ENCODE data around the gene SEPTIN11. TPM values are rescaled to one million over a fixed set of nuclear protein-coding genes. Genes with fewer than 3 reads are reported as not detected.

Gene SEPTIN11
- total and polyA plus RNA-seq, 9 of the 15 experiments (the other 6 are each of a cell fraction or from before 2014, with no cell fraction given), result 25.7 to 142 (median 84.3) TPM

DNA sequence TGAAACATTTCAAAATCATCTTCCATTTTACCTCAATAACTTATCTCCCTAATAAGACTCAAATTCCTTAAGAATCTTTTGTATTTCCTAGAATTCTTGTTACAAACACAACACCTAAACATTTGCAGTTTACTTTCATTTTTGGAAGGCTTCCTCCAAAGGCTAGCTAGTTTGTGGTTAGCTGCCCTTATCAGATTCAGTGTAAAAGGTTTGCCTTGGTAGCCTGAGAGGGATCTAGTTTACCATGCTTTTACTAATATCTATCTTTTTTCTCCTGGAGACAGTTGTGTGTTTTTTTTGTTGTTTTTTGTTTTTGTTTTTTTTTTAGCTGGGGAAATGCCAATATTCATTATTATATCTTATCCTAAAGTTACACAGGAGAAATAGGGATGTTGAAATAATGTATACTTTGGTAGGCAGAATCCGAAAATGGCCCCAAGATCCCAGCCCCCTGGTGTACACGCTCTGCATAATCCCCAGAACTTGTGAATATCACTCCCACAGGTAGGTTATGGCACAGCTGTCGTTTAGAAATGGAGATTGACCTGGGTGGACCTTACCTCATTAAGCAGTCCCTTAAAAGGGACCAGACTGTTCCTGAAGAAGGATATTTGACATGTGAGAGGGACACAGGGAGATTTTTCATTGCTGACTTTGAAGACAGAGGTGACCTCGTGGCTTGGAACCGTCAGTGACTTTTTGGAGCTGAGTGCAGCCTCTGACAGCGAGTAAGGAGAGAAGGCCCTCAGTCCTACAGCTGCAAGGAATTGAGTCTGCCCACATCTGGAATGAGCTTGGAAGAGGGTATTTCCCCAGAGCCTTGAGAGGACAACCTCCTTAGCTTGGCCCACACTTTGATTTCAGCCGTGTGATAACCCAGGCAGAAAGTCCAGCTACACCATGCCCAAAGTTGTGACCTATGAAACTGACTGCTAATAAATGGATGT lies 33.4 kb downstream of the SEPTIN11 start (continued):
- TF ChIP-seq MAX (CRISPR knock-in tag; IDR thresholded peaks at IDR 0.05), result no peak
- peak; percentile 69 for TF ChIP-seq SMARCA4 (IDR thresholded peaks at IDR 0.05)
- no peak for TF ChIP-seq SETDB1 (IDR thresholded peaks at IDR 0.05; ENCODE audit: low read length)
- TF ChIP-seq SMARCE1 (IDR thresholded peaks at IDR 0.05), result peak; percentile 80
- TF ChIP-seq GMEB1 (CRISPR knock-in tag; IDR thresholded peaks at IDR 0.05), result no peak
- TF ChIP-seq ZNF586 (CRISPR knock-in tag; conservative IDR thresholded peaks at IDR 0.05), result no peak
- TF ChIP-seq HDAC2 (IDR thresholded peaks at IDR 0.05), result 0 out of 2 replicates have a peak, but pooled peaks have one; percentile 45
- no peak for TF ChIP-seq ZNF146 (CRISPR knock-in tag; IDR thresholded peaks at IDR 0.05; ENCODE audit: unreplicated experiment)
- peak in 1 of 2 experiments; percentile 37; a peak in 1 of 4 replicates for TF ChIP-seq TRIM24 (IDR thresholded peaks at IDR 0.05)
- no peak for TF ChIP-seq ZNF75A (CRISPR knock-in tag; IDR thresholded peaks at IDR 0.05)
- no peak for TF ChIP-seq NFE2 (IDR thresholded peaks at IDR 0.05; ENCODE audit: low read depth)
- TF ChIP-seq TRIM28 (IDR thresholded peaks at IDR 0.05), result no peak; the same call in 1 of the 2 replicates
- no peak for TF ChIP-seq XRCC3 (IDR thresholded peaks at IDR 0.05)
- TF ChIP-seq BRF1 (IDR thresholded peaks at IDR 0.05; ENCODE audit: borderline replicate concordance, extremely low read depth, insufficient read length), result no peak
- TF ChIP-seq NR2C2 (CRISPR knock-in tag; IDR thresholded peaks at IDR 0.05), result no peak
- no peak for TF ChIP-seq NR2C2 (tag; IDR thresholded peaks at IDR 0.05)
- no peak for TF ChIP-seq ZNF24 (IDR thresholded peaks at IDR 0.05)
- no peak for TF ChIP-seq TAF1 (IDR thresholded peaks at IDR 0.05; ENCODE audit: control insufficient read depth, extremely low read depth, insufficient read depth, low read length, severe bottlenecking)
- TF ChIP-seq SIRT6 (IDR thresholded peaks at IDR 0.05; ENCODE audit: low read depth, low read length), result no peak
- TF ChIP-seq MTA1 (IDR thresholded peaks at IDR 0.05; ENCODE audit: borderline replicate concordance), result peak; percentile 76; the same call in 1 of the 2 replicates
- TF ChIP-seq, protein P1, sequence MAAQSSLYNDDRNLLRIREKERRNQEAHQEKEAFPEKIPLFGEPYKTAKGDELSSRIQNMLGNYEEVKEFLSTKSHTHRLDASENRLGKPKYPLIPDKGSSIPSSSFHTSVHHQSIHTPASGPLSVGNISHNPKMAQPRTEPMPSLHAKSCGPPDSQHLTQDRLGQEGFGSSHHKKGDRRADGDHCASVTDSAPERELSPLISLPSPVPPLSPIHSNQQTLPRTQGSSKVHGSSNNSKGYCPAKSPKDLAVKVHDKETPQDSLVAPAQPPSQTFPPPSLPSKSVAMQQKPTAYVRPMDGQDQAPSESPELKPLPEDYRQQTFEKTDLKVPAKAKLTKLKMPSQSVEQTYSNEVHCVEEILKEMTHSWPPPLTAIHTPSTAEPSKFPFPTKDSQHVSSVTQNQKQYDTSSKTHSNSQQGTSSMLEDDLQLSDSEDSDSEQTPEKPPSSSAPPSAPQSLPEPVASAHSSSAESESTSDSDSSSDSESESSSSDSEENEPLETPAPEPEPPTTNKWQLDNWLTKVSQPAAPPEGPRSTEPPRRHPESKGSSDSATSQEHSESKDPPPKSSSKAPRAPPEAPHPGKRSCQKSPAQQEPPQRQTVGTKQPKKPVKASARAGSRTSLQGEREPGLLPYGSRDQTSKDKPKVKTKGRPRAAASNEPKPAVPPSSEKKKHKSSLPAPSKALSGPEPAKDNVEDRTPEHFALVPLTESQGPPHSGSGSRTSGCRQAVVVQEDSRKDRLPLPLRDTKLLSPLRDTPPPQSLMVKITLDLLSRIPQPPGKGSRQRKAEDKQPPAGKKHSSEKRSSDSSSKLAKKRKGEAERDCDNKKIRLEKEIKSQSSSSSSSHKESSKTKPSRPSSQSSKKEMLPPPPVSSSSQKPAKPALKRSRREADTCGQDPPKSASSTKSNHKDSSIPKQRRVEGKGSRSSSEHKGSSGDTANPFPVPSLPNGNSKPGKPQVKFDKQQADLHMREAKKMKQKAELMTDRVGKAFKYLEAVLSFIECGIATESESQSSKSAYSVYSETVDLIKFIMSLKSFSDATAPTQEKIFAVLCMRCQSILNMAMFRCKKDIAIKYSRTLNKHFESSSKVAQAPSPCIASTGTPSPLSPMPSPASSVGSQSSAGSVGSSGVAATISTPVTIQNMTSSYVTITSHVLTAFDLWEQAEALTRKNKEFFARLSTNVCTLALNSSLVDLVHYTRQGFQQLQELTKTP (IDR thresholded peaks at IDR 0.05; ENCODE audit: low read depth in 1 of 2, partially characterized antibody in 2 of 2), result peak in 1 of 2 experiments; percentile 40
- TF ChIP-seq ESRRA (IDR thresholded peaks at IDR 0.05; ENCODE audit: borderline replicate concordance, low read depth), result peak; percentile 72; the same call in 1 of the 2 replicates
